GM19372 (cell line): ENCODE results near the gene PHKG1.
"Not testable (repeated sequence)": the region's sequence is repeated elsewhere in the genome, so short reads cannot be mapped to it uniquely, and the experiment has no call there.

Experiments
- ATAC-seq: cut with Tn5 transposase; IDR thresholded peaks from one replicate; pipeline ENCODE4 v1.9.1; 2021; ENCODE audit warnings: mild to moderate bottlenecking, low read depth, moderate library complexity; ENCODE audit not compliant: unreplicated experiment

PHKG1 gene

GRCh38 chr7:56086761-56087160 lies 6.0 kb downstream of the PHKG1 start:
- ATAC-seq, result no peak

DNA sequence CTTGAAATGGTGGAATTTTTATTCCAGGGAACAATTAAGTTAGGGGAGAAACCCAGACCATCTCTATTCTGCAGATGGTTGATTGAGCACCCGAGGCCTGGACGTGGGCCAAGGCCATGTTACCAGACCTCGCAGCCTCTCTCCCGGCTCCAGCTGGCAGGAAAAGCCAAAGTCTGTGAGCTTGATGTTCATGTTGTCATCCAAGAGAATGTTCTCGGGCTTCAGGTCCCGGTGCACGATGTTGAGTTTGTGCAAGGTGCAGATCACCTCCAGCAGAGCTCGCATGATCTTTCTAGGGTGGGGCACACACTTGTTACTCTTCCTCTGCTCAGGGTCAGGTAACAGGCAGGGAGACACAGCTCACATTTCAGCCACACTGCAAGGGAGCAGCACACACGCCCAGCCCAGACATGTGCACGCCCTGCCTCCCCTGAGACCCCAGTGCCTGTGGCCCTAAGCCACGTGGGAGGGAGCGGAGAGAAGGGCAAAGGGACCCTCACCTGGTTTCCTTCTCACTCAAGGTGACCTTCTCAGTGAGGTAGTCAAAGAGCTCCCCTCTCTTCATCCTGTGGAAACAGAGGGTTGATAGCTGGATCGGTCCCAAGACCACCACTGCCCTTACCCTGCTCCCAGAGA lies 9.5 kb downstream of the PHKG1 start:
- ATAC-seq, result no peak

DNA sequence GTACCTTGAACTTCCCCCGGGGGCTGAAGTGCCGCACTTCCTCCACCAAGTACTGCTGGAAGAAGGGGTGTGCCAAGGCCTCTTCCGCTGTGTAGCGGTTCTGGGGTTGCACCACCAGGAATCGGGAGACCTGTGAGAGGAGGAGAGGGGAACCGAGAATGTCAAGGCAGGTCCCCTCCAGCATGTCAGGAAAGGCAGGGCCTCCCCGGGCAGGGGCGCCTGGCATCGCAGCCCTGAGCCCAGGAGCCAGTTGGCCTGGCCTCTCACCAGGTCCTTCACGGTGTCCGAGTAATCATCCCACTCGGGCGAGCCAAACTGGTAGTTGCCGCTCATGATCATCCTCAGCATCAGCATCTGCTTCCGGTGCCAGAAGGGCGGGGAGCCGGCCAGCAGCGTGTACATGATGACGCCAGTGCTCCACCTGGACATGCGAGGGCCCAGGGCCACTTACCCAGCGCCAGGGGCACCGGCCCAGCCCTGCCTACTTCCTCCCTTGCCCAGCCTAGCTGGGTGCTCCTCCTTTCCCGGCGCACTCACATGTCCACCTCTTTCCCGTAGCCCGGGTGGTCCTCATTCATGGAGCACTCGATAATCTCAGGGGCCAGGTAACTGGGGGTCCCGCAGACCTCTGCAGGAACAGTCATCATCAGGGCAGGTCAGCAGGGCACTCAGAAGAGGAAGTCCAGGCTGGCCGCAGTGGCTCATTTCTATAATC lies 11.0 kb downstream of the PHKG1 start:
- ATAC-seq, result no peak

DNA sequence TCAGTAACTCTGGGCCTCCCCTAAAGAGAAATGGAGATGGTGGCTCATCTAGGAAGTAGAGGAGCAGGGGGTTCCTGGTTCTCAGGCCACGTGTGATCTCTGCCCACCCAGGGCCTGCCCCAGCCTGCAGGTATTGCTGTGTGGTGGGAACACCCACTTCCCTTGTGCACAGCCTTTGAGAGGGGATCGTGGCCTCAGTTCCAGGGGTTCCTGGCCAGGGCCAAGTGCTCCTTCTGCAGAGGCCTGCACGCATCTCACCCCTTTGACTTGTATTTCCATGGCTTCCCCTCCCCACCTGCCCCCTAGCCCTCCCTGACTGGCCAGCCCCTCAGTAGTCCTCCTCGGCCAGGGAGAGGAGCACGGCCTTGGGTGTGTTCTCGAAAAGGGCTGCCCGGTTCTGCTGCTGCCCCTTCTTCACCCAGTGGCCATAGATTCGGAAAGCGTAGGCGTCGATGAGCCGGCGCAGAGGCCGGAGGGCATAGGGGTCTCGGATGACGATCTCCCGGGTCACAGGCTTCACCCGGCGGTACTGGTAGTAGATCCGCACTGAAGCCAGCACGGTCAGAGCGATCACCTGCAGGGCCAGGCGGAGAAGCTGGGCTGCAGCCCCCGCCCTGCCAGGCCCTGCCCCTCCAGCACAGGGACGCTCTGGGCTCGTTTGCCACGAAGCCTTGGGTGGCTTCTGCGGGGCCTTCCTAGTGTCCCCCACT lies 11.9 kb downstream of the PHKG1 start:
- ATAC-seq, result not testable (repeated sequence)

- no peak for ATAC-seq
Measured at GRCh38 chr7:56079450-56080185, 13.1 kb downstream of the PHKG1 start.

DNA sequence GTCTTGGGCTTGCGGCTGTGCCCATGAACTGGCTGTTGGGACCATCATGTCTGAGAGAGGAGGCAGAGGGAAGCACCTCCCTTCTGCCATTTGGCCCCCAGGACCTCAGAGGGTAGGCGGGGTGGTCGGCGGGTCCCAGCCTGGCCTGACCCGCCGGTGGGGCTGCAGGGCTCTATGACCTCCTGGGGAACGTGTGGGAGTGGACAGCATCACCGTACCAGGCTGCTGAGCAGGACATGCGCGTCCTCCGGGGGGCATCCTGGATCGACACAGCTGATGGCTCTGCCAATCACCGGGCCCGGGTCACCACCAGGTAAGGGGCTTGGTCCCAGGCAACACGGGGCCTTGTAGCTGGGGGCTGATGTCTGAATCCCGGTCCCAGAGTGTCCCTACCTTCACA lies 14.6 kb downstream of the PHKG1 start:
- no peak for ATAC-seq

DNA sequence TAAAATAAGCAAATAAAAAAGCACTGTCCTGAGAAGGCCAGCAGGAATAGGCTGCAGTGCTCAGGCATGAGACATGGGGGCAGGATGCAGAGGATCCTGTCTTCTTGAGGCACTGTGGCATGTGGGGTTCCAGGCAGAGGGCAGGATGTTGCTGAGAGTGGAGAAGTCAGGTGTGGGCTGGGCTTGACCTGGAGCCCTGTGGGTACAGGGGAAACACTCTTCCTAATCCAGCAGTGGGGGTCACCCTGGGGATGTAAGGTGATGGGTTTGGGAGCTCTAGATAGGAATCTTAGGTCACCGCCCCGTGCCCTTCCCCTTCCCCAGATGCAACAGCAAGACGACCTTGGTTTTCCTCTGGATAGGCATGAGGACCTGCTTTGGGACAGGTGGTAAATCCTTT lies 15.1 kb downstream of the PHKG1 start:
- ATAC-seq, result no peak

DNA sequence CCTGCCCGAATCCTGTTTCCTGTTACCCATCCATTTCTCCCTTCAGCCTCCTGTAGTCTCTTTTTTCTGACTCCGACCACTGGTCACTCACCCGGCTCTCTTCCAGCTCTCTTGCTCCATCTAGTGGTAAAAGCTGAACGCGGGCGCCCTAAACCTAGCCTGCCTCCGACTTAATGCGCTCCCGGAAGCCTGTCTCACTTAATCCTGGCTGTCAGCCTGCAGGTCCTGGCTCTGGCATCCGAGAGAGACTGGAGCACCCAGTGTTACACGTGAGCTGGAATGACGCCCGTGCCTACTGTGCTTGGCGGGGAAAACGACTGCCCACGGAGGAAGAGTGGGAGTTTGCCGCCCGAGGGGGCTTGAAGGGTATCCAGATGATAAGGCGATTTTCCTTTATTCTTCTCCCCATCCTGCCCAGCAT lies 18.4 kb downstream of the PHKG1 start:
- peak; percentile 93 for ATAC-seq

DNA sequence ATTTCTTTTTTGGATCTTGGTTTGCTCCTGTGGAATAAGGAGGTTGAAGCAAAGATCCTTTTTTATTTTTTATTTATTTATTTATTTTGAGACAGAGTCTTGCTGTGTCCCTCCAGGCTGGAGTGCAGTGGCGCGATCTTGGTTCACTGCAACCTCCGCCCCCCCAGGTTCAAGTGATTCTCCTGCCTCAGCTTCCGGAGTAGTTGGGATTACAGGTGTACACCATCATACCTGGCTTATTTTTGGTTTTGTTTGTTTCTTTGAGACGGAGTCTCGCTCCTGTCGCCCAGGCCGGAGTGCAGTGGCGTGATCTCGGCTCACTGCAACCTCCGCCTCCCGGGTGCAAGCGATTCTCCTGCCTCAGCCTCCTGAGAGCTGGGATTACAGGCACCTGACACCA lies 26.4 kb downstream of the PHKG1 start:
- not testable (repeated sequence) for ATAC-seq

DNA sequence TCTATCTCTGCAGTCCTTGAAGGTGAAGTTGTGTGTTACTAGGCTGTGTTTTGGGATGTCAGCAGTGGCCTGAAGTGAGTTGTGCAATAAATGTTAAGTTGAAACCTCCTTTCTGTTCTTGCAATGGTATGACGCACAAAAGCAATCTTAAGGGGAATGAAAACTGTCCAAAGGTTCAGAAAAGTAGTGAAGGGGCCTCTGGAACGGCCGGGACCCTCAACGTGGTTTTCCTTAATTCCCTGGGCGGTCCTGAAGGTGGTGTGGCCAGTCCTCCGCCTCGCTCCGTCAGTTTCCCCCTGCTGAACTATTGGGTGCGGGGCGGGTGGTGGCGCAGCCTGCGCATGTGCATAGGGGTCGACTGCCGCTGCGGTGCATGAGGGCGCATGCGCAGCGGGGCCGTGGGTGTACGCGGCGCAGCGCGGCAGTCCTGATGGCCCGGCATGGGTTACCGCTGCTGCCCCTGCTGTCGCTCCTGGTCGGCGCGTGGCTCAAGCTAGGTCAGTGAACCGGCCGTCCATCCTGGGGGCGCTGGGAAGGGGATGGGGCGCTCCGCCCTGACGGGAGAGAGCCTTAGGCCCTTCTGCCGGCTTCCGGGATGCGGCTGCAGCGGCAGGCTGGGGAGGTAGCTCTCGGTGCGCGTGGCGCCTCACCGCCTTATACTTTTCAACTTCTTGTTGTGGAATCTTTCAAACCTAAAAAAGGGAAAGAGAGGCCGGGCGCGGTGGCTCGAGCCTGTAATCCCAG lies 28.7 kb downstream of the PHKG1 start, which contains the start of gene SUMF2:
Gene SUMF2 (plus strand): TSS at position 405 of the 744 bp plus-strand sequence. CDS start 26 bp downstream, at position 431.
- ATAC-seq, result peak; percentile 89

DNA sequence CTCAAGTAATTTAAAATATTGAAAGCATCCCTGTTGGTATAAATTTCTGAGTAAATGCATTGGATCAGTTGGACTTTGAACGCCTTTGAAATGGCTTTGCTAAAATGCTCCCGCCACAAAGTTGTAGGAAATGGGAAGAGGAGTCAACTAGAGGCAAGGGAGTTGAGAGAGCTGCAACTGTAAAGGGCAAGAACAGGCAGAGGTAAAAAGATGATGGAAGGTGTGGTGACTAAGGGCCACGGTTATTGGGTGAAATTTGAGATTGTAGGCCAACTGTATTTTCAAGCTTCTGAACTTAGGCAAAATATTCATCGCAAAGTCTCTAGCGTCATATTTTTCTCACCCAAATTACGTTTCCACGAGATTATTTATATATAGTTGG lies 29.3 kb downstream of the PHKG1 start:
- no peak for ATAC-seq

DNA sequence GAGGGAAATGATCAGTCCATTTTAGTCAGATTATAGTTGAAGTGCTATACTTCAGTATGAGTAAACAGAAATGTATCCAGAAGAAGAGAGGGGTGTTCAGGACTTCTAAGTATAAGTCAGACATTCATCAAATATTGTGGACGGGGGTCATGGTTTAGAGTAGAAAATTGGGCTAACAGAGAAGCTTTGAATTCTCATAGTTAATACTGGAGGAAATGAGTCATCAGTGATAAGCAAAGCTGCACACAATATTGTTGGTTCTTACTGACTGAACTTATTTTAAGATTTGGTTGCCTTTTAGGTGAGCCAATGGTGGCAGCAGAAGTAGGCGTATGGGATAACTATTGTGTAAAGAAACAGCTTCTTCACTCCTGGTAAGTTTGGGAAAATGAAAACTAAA lies 30.4 kb downstream of the PHKG1 start:
- no peak for ATAC-seq

DNA sequence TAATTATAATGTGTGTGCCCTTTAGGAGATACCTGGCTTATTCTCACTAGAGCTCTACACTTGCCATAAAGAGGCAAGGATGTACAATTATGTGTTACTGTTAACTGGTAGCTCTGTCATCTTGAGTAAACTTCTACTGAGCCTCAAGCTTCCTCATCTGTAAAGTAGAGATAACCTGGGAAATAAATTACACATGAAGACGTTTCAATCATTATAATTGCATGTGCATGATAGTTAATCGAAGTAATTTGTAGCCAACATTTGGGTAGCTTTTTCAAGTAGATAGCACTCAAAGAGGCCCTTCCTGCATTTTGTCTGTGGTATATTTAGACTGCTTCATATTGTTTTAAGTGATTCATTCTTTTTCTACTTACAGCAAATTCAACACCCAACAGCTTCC lies 38.8 kb downstream of the PHKG1 start:
- no peak for ATAC-seq

DNA sequence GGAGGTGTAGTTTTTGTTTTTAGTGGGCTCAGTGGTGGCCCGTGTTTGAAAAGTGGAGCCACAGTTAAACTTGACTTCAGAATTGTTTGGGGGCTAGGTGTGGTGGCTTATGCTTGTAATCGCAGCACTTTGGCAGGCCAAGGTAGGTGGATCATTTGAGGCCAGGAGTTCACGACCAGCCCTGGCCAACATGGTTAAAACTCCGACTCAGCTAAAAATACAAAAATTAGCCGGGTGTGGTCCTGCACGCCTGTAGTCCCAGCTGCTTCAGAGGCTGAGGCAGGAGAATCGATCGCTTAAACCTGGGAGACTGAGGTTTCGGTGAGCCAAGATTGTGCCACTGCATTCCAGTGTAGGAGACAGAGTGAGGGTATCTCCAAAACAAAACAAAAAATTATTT lies 39.4 kb downstream of the PHKG1 start:
- ATAC-seq, result no peak

DNA sequence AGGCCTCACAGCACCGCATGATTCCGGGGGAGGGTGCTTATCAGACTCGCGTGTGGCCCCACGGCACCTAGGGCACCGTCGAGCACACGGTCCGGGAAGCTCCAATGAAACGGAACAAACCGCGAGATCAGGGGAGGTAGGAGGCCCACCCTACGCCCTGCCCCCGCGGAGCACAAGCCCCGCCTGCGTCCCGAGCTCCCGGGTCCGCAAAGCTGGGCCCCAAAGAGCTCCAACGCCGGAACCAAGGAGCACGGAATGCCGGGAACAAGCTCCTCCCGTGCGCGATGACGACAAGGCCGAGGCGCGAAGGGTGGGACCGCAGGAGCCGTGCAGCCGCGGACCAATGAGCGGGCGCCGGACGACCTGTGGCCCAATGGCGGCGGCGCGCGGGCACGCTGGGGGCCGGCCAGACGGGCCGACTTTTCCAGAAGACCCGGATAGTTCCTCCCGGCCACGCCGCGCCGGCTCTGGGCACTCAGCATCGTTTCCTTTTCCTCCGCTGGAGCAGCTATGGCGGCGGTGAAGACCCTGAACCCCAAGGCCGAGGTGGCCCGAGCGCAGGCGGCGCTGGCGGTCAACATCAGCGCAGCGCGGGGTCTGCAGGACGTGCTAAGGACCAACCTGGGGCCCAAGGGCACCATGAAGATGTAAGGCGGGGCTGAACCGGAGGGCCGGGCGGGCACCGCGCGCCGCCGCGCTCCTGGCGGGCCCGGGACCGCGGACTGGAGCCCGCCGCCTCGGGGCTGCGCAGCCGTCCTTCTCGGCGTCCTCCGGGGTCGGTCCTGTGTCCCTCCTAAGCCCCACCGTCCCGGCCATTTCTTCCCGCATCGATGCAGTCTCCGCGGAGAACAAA lies 41.2 kb downstream of the PHKG1 start, which contains the start of the genes CCT6A and PSPH:
Gene CCT6A (plus strand): TSS at position 427 of the 853 bp plus-strand sequence. CDS start 84 bp downstream, at position 511.
Gene PSPH (minus strand): TSS at position 106 of the 853 bp plus-strand sequence. CDS start 30,232 bp downstream, outside the sequence.
- peak; percentile 96 for ATAC-seq

GRCh38 chr7:56051053-56051338 lies 41.8 kb downstream of the PHKG1 start:
- ATAC-seq, result no peak

- ATAC-seq, result not testable (repeated sequence)
Measured at GRCh38 chr7:56048763-56049162, 44.0 kb downstream of the PHKG1 start.

DNA sequence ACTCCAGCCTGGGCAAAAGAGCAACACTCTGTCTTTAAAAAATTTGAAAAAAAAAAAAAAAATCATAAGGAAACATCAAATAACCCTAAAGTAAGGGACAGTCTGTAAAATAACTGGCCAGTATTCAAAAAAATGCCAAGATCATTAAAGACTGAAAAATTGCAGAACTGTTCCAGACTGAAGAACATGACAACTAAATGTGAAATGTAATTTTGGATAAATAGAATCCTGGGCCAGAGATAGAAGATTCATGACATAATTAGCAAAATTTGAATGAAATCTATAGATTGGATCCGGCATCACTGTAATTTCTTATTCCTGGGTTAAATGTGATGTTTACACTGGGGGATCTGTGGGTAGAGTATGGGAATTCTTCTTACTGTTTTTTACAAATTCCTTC lies 44.5 kb downstream of the PHKG1 start:
- no peak for ATAC-seq

DNA sequence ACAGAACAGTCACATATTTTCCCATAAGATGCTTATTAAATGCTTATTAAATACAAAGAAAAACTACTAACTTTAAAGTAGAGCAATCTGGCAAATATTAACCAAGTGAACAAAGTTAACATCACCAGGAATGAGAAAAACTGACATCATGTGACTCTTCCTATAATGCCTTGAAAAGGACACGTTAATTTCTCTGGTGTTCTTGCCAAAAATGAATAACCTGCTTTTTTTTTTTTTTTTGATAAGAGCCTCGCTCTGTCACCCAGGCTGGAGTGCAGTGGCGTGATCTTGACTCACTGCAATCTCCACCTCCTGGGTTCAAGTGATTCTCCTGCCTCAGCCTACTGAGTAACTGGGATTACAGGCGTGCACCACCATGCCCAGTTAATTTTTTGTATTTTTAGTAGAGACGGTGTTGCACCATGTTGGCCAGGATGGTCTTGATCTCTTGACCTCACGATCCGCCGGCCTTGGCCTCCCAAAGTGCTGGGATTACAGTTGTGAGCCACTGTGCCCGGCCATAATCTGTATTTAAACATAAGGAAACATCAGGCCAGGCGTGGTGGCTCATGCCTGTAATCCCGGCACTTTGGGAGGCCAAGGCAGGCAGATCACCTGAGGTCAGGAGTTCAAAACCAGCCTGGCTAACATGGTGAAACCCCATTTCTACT lies 45.2 kb downstream of the PHKG1 start:
- not testable (repeated sequence) for ATAC-seq
